Thyroid gland (tissue), 4 donors: ENCODE results near the gene HECTD2. TPM values are rescaled to one million over a fixed set of nuclear protein-coding genes. Genes with fewer than 3 reads are reported as not detected.

Source experiments
- DNase-seq, 2 donors: peaks; one replicate each; pipeline ENCODE4 v3.0.0-alpha.2; 2019
- H3K27ac ChIP-seq, 3 donors: fragments of 200-600 bp; sonication (generic); 1 replicate in 2 of 3; 2 replicates in 1 of 3; pipeline ENCODE4 v1.5.1; 2016 to 2019; ENCODE audit warnings: mild to moderate bottlenecking in 1 of 3, moderate library complexity in 1 of 3
- H3K27me3 ChIP-seq: fragments of 200-600 bp; sonication (generic); one replicate; pipeline ENCODE4 v1.5.1; 2019
- H3K36me3 ChIP-seq, 2 donors: fragments of 200-600 bp; sonication (generic); one replicate each; pipeline ENCODE4 v1.5.1; 2016 to 2019
- H3K4me1 ChIP-seq, 2 donors: fragments of 200-600 bp; sonication (generic); one replicate each; pipeline ENCODE4 v1.5.1; 2017 to 2019
- H3K4me3 ChIP-seq, 3 donors: fragments of 200-600 bp; sonication (generic); replicated peaks in 1 of 3; 1 replicate in 2 of 3; 2 replicates in 1 of 3; pipeline ENCODE4 v1.5.1; 2016; ENCODE audit warnings: mild to moderate bottlenecking in 1 of 3
- H3K9me3 ChIP-seq: fragments of 200-600 bp; sonication (generic); one replicate; pipeline ENCODE4 v1.5.1; 2017
- CTCF ChIP-seq, 6 experiments: fragments of 200-600 bp in 3 of 6; fragments of 450-650 bp in 3 of 6; sonication (generic) in 3 of 6; IDR thresholded peaks; one replicate each; pipeline ENCODE4 v1.5.1; 2016 to 2019; ENCODE audit warnings: antibody characterized with exemption in 6 of 6, mild to moderate bottlenecking in 2 of 6, inconsistent platforms in 1 of 6, moderate library complexity in 1 of 6
- POLR2A ChIP-seq, 2 donors: fragments of 450-650 bp; IDR thresholded peaks; one replicate each; pipeline ENCODE4 v1.6.1; 2017; ENCODE audit warnings: antibody characterized with exemption in 2 of 2, mild to moderate bottlenecking in 2 of 2, moderate library complexity in 1 of 2
- WGBS, 2 donors: methylation state at CpG; one replicate each; pipeline ENCODE4 v1.1.5; 2017; 5-methylcytosine and 5-hydroxymethylcytosine counted together
- intact Hi-C: fragments of 100-400 bp; cut with DNase I; formaldehyde crosslinking; loops from one replicate; pipeline ENCODE4 v1.15.1; 2023
- total RNA-seq, 4 donors: library from RNA; depleted of rRNA; stranded (reverse); fragments of >200 nt; gene quantifications; one replicate each; pipeline ENCODE4 v1.2.3, GENCODE V29; 2016

Gene HECTD2
- total RNA-seq, 4 donors from 2014 or later: 16.0 to 25.2 (median 20.6) TPM

GRCh38 chr10:91471602-91472001, 61.5 kb downstream of the HECTD2 start:
- 89 to 97% methylated on average over 1 of the region's 1 CpG for WGBS, 2 donors
- H3K36me3 ChIP-seq: peaks cover 0 to 5% of the 10 kb centered on the region in 2 donors
- TF ChIP-seq CTCF (IDR thresholded peaks at IDR 0.05) (no peak), POLR2A (IDR thresholded peaks at IDR 0.05) (no peak)
- H3K9me3 ChIP-seq: no peaks in the 10 kb centered on the region
- DNase-seq: no peak
- intact Hi-C loops: no loop called here
- H3K27ac ChIP-seq: no peak overlapping the region
- no peaks in the 10 kb centered on the region for H3K4me1 ChIP-seq
- H3K4me3 ChIP-seq: no peak overlapping the region
- no peaks in the 10 kb centered on the region for H3K27me3 ChIP-seq

- Histone ChIP-seq H3K27ac (no peak overlapping the region), H3K36me3 (no peaks in the 10 kb centered on the region), H3K27me3 (no peaks in the 10 kb centered on the region), H3K4me1 (no peaks in the 10 kb centered on the region), H3K9me3 (no peaks in the 10 kb centered on the region), H3K4me3 (no peak overlapping the region)
- TF ChIP-seq POLR2A (IDR thresholded peaks at IDR 0.05) (no peak), CTCF (IDR thresholded peaks at IDR 0.05) (no peak)
- DNase-seq: no peak
- intact Hi-C loops: no loop called here
- 94 to 98% methylated on average over 2 of the region's 2 CpGs for WGBS, 2 donors
These were observed 62.8 kb downstream of the HECTD2 start for GRCh38 chr10:91472911-91473310.

GRCh38 chr10:91474009-91474408, 63.9 kb downstream of the HECTD2 start:
- intact Hi-C loops: no loop called here
- no peak for TF ChIP-seq POLR2A (IDR thresholded peaks at IDR 0.05)
- TF ChIP-seq CTCF (IDR thresholded peaks at IDR 0.05): no peak
- 91% methylated on average over 1 of the region's 1 CpG for WGBS, 2 donors

GRCh38 chr10:91477236-91477635, 67.1 kb downstream of the HECTD2 start:
- Histone ChIP-seq H3K4me3 (no peak overlapping the region), H3K27me3 (no peaks in the 10 kb centered on the region), H3K36me3 (no peaks in the 10 kb centered on the region), H3K9me3 (no peaks in the 10 kb centered on the region), H3K4me1 (no peaks in the 10 kb centered on the region), H3K27ac (no peak overlapping the region)
- WGBS, 2 donors: 94 to 95% methylated on average over 2 of the region's 2 CpGs
- intact Hi-C loops: no loop called here
- no peak for DNase-seq
- TF ChIP-seq CTCF (IDR thresholded peaks at IDR 0.05): no peak
- TF ChIP-seq POLR2A (IDR thresholded peaks at IDR 0.05): no peak

More at GRCh38 chr10:91474009-91474408, 63.9 kb downstream of the HECTD2 start:
- Histone ChIP-seq H3K36me3 (no peaks in the 10 kb centered on the region), H3K27me3 (no peaks in the 10 kb centered on the region), H3K9me3 (no peaks in the 10 kb centered on the region), H3K4me3 (no peak overlapping the region), H3K4me1 (no peaks in the 10 kb centered on the region), H3K27ac (no peak overlapping the region)
- DNase-seq: no peak

- Histone ChIP-seq H3K4me3 (no peak overlapping the region), H3K27me3 (no peaks in the 10 kb centered on the region), H3K4me1 (no peaks in the 10 kb centered on the region), H3K36me3 (no peaks in the 10 kb centered on the region), H3K9me3 (no peaks in the 10 kb centered on the region), H3K27ac (no peak overlapping the region)
- TF ChIP-seq POLR2A (IDR thresholded peaks at IDR 0.05) (no peak), CTCF (IDR thresholded peaks at IDR 0.05) (no peak)
- intact Hi-C loops: no loop called here
- no peak for DNase-seq
These were observed 69.4 kb downstream of the HECTD2 start for GRCh38 chr10:91479583-91479982.
